ENCODE measurements around the gene TRPV4.

TRPV4 gene

DNA sequence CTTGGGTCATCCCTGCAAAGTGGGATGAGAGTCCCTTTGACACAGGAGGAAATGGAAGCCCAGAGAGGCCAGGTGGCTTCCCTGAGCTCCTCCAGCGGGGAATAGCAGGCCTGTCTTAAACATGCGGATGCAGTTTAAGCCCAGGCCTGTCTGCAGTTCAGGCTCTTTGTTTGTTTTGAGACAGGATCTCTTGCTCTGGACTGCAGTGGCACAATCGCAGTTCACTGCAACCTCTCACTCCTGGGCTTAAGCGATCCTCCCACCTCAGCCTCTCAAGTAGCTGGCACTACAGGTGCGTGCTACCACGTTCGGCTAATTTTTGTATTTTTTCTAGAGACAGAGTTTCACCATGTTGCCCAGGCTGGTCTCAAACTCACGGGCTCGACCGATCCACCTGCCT lies 3.5 kb downstream of the TRPV4 start:
- no peaks in the 10 kb centered on the region; the same call in 1 of the 2 replicates for H3K4me1 ChIP-seq (ENCODE audit: control insufficient read depth, insufficient read depth, low read length)
- H3K27me3 ChIP-seq (ENCODE audit: control insufficient read depth, insufficient read depth, low read length) = no peaks in the 10 kb centered on the region
- WGBS (ENCODE audit: insufficient coverage, insufficient read length) = no CpG with 5 or more reads among the region's 10 CpGs
- H3K4me3 ChIP-seq (ENCODE audit: low read length) = no peak overlapping the region
- no peak for DNase-seq (ENCODE audit: low read depth, low spot score)
- H3K36me3 ChIP-seq (ENCODE audit: control insufficient read depth, insufficient read depth, low read length) = no peaks in the 10 kb centered on the region
- no peaks in the 10 kb centered on the region for H3K9me3 ChIP-seq (ENCODE audit: control insufficient read depth, insufficient read depth, low read length)
- no peak overlapping the region for H3K27ac ChIP-seq (ENCODE audit: low read length)

DNA sequence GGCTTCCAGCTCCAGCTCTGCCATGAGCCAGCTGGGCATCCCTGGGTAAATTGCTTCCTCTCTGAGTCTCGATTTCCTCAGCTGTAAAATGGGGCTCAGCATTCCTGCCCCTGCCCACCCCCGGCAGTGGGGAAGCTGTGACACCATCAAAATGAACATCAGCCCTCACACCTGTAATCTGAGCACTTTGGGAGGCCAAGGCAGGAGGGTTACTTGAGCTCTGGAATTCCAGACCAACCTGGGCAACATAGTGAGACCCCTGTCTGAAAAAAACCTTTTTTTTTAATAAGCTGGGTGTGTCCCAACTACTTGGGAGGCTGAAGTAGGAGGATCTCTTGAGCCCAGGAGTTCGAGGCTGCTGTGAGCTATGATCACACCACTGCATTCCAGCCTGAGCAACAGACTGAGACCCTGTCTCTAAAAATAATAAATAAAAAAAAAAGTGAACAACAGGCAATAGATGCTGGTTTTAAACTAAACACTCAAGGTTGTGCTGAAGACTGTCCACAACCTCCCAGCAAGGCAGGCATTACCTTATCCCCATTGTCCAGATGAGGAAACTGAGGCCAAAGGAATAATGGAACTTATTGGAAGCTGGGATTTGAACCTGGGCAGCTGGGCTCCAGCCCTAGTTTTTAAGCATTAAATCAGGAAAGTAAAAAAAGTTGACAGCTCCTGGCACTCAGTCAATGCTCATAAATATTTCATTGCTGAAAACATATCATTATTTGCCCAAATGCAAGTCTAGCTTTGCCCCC lies 4.3 kb downstream of the TRPV4 start:
- Histone ChIP-seq H3K4me3 (ENCODE audit: low read length) (no peak overlapping the region), H3K27me3 (ENCODE audit: control insufficient read depth, insufficient read depth, low read length) (no peaks in the 10 kb centered on the region), H3K9me3 (ENCODE audit: control insufficient read depth, insufficient read depth, low read length) (no peaks in the 10 kb centered on the region), H3K27ac (ENCODE audit: low read length) (no peak overlapping the region), H3K4me1 (ENCODE audit: control insufficient read depth, insufficient read depth, low read length) (no peaks in the 10 kb centered on the region; the same call in 1 of the 2 replicates), H3K36me3 (ENCODE audit: control insufficient read depth, insufficient read depth, low read length) (no peaks in the 10 kb centered on the region)
- WGBS (ENCODE audit: insufficient coverage, insufficient read length) = no CpG with 5 or more reads among the region's 3 CpGs
- DNase-seq (ENCODE audit: low read depth, low spot score) = no peak

DNA sequence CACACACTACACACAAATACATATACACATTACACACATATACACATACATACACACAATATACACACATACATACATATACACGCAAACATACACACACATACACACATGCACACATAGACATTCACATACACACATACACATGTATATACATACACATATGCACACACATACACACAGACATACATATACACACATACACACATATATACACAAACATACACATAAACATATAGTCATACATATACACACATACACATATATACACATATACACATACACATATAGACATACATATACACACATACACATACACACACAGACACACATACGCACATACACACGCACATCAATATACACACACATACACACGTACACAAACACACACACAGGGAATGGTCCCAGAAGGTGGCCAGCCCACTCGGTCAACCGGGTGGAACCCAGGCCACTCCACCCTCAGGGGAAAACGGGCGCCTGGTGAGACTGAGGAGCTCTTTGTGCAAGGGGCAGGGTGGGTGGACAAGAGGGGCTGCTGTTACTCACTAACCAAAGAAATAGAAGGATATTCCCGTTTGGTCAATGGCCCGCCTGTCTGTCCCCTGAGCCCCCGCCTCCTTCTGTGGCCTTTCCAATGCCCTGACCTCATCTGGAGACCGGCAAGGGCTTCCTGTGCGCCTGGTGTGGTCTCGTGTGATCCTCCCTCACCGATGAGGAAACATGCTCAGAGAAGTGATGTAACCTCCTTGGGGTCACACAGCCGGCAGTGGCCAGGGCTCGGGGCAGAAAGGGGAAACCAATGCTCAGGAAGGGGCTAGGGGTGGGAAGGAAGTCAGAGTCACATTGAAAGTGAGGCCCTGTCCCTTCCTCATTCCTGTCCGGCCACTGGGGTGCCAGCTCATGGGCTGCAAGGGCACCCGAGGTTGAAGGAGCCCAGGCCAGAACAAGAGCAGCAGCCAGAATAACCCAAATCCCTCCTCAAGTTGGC lies 5.3 kb downstream of the TRPV4 start:
- no peak overlapping the region for H3K27ac ChIP-seq (ENCODE audit: low read length)
- no peaks in the 10 kb centered on the region for H3K27me3 ChIP-seq (ENCODE audit: control insufficient read depth, insufficient read depth, low read length)
- DNase-seq (ENCODE audit: low read depth, low spot score) = no peak
- WGBS (ENCODE audit: insufficient coverage, insufficient read length) = 100% methylated on average over 4 of the region's 19 CpGs
- no peaks in the 10 kb centered on the region for H3K36me3 ChIP-seq (ENCODE audit: control insufficient read depth, insufficient read depth, low read length)
- H3K4me3 ChIP-seq (ENCODE audit: low read length) = no peak overlapping the region
- no peaks in the 10 kb centered on the region for H3K9me3 ChIP-seq (ENCODE audit: control insufficient read depth, insufficient read depth, low read length)
- no peaks in the 10 kb centered on the region; the same call in 1 of the 2 replicates for H3K4me1 ChIP-seq (ENCODE audit: control insufficient read depth, insufficient read depth, low read length)

DNA sequence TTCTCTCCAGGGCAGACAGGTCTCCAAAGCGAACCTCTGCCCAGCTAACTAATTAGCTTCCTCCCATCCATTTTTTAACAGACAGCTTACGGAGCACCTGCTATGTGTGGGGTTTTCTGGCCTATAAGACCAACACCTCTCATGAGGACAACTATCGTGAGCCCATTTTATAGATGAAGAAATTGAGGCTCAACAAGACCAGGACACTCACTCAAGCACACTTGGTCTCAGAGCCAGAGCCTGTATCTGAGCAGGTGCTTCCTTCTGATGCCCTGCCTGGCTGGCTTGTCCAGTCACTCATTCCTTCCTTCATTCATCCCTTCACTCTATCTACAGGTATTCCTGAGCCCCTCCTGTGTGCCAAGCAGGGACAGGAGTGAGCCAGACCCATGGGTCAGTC lies 6.1 kb downstream of the TRPV4 start:
- no peaks in the 10 kb centered on the region for H3K9me3 ChIP-seq (ENCODE audit: control insufficient read depth, insufficient read depth, low read length)
- H3K4me3 ChIP-seq (ENCODE audit: low read length) = no peak overlapping the region
- no peak for DNase-seq (ENCODE audit: low read depth, low spot score)
- H3K36me3 ChIP-seq (ENCODE audit: control insufficient read depth, insufficient read depth, low read length) = no peaks in the 10 kb centered on the region
- WGBS (ENCODE audit: insufficient coverage, insufficient read length) = no CpG with 5 or more reads among the region's 3 CpGs
- no peaks in the 10 kb centered on the region for H3K27me3 ChIP-seq (ENCODE audit: control insufficient read depth, insufficient read depth, low read length)
- H3K4me1 ChIP-seq (ENCODE audit: control insufficient read depth, insufficient read depth, low read length) = peaks cover 2% of the 10 kb centered on the region; the same call in 1 of the 2 replicates
- H3K27ac ChIP-seq (ENCODE audit: low read length) = no peak overlapping the region

DNA sequence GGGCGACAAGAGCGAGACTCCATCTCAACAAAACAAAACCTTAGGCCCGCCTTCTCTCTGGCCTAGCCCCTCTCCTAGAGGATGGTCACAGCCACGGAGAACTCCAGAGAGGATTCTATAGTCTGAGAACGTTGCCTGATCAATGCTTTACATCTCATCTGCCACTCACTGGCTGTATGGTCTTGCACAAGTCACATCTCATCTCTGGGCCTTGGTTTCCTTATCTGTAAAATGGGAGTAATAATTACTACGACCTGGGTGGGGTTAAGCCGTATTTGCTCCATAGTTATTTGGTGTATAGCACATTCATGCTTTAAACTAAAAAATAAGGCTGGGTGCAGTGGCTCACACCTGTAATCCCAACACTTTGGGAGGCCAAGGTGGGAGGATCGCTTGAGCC lies 8.5 kb downstream of the TRPV4 start:
- WGBS (ENCODE audit: insufficient coverage, insufficient read length) = no CpG with 5 or more reads among the region's 8 CpGs
- Histone ChIP-seq H3K27ac (ENCODE audit: low read length) (no peak overlapping the region), H3K4me1 (ENCODE audit: control insufficient read depth, insufficient read depth, low read length) (peaks cover 2% of the 10 kb centered on the region; the same call in 1 of the 2 replicates), H3K36me3 (ENCODE audit: control insufficient read depth, insufficient read depth, low read length) (no peaks in the 10 kb centered on the region), H3K4me3 (ENCODE audit: low read length) (no peak overlapping the region), H3K9me3 (ENCODE audit: control insufficient read depth, insufficient read depth, low read length) (no peaks in the 10 kb centered on the region), H3K27me3 (ENCODE audit: control insufficient read depth, insufficient read depth, low read length) (no peaks in the 10 kb centered on the region)
- no peak for DNase-seq (ENCODE audit: low read depth, low spot score)

DNA sequence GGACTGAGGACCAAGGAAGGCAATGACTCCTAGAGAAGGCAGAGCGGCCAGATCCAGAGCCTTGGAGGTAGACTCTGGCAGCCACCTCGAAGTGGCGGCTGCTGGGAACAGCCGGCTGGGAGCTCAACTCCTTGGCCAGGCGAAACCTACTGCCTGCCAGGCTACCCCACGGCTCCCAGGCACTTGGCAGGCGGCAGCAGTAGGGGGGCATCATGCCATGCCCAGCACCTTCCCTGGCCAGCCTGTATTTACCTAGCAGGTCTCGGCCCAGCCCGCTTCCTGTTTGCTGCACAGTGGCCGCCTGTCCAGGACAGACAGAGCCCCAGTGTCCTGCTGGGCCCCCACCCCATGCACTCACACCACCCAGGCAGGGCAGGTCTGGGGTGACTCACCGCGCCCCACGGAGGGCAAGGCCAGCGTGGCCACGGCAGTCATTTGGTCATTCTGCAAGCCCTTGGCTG lies 10.2 kb downstream of the TRPV4 start:
- Histone ChIP-seq H3K27me3 (ENCODE audit: control insufficient read depth, insufficient read depth, low read length) (no peaks in the 10 kb centered on the region), H3K9me3 (ENCODE audit: control insufficient read depth, insufficient read depth, low read length) (no peaks in the 10 kb centered on the region), H3K27ac (ENCODE audit: low read length) (no peak overlapping the region), H3K36me3 (ENCODE audit: control insufficient read depth, insufficient read depth, low read length) (no peaks in the 10 kb centered on the region), H3K4me1 (ENCODE audit: control insufficient read depth, insufficient read depth, low read length) (peaks cover 2% of the 10 kb centered on the region), H3K4me3 (ENCODE audit: low read length) (no peak overlapping the region)
- DNase-seq (ENCODE audit: low read depth, low spot score) = no peak
- WGBS (ENCODE audit: insufficient coverage, insufficient read length) = no CpG with 5 or more reads among the region's 15 CpGs

DNA sequence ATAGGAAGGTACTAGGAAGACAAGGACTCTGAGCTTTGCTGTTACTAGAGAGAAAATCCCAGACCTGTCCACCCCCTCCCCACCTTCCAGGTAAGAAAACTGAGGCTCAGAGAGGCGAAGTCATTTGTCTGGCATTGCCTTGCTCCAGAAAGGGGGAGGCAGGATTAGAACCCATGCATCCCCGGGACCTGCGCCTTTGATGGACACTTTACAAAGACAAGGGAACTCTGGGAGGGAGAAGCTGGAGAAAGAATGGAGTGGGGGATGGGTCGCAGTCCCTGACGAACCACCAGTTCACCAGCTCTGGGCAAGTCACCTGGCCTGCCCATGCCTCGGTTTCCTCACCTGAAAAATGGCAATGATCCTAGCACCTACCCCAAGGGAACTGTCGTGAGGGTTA lies 10.8 kb downstream of the TRPV4 start:
- no peak overlapping the region for H3K27ac ChIP-seq (ENCODE audit: low read length)
- H3K27me3 ChIP-seq (ENCODE audit: control insufficient read depth, insufficient read depth, low read length) = no peaks in the 10 kb centered on the region
- no CpG with 5 or more reads among the region's 7 CpGs for WGBS (ENCODE audit: insufficient coverage, insufficient read length)
- H3K36me3 ChIP-seq (ENCODE audit: control insufficient read depth, insufficient read depth, low read length) = no peaks in the 10 kb centered on the region
- H3K4me3 ChIP-seq (ENCODE audit: low read length) = no peak overlapping the region
- peaks cover 2% of the 10 kb centered on the region for H3K4me1 ChIP-seq (ENCODE audit: control insufficient read depth, insufficient read depth, low read length)
- DNase-seq (ENCODE audit: low read depth, low spot score) = no peak
- H3K9me3 ChIP-seq (ENCODE audit: control insufficient read depth, insufficient read depth, low read length) = no peaks in the 10 kb centered on the region

DNA sequence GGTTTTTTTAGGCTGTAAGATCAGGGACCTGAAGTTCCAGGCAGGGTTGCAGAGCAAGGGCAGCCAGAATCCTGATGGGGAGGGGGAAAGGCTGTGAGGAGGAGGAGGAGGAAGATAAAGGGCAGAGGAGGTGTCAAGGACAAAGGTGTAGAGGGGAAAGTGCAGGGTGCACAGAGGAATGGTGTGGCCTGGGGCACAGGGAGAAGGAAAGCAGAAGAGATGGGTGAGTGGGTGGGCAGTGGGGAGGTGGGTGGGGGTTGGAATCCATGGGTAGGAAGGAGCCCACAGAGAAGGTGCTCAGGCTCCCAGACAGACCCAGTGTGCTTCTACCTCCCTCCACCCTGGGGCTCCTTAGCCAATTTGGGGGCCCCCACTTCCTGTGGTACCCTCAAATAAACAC lies 11.2 kb downstream of the TRPV4 start:
- Histone ChIP-seq H3K36me3 (ENCODE audit: control insufficient read depth, insufficient read depth, low read length) (no peaks in the 10 kb centered on the region), H3K27ac (ENCODE audit: low read length) (no peak overlapping the region), H3K4me1 (ENCODE audit: control insufficient read depth, insufficient read depth, low read length) (peaks cover 2% of the 10 kb centered on the region), H3K27me3 (ENCODE audit: control insufficient read depth, insufficient read depth, low read length) (no peaks in the 10 kb centered on the region), H3K4me3 (ENCODE audit: low read length) (no peak overlapping the region), H3K9me3 (ENCODE audit: control insufficient read depth, insufficient read depth, low read length) (no peaks in the 10 kb centered on the region)
- DNase-seq (ENCODE audit: low read depth, low spot score) = no peak

DNA sequence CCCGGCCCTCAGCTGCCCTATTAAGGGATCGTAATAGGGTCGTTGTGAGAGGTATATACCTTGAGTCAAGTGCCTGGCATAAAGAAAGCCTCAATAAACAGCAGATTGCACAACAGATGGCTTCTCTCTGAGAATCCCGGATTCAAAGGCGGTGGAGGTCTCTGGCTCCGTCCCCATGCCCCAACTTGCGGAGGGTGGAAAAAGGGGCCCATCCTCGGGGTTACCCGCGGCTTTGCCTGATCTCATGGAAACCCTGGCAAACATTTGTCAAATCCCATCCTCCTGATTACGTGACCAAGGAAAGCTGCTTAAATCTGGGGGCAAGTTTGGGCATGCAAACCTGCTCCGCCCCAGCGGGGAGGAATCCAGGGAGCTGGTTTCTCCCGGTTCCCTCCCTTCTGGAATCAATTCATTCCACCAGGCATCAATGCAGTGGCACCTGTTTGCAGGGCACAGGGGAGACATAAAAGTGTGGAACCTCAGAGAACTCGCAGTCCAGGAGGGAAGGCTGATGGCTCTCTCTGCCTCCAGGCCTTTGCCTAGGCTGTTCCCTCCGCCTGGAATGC lies 12.3 kb downstream of the TRPV4 start:
- WGBS (ENCODE audit: insufficient coverage, insufficient read length) = no CpG with 5 or more reads among the region's 16 CpGs
- DNase-seq (ENCODE audit: low read depth, low spot score) = no peak
- H3K4me1 ChIP-seq (ENCODE audit: control insufficient read depth, insufficient read depth, low read length) = peaks cover 2% of the 10 kb centered on the region

DNA sequence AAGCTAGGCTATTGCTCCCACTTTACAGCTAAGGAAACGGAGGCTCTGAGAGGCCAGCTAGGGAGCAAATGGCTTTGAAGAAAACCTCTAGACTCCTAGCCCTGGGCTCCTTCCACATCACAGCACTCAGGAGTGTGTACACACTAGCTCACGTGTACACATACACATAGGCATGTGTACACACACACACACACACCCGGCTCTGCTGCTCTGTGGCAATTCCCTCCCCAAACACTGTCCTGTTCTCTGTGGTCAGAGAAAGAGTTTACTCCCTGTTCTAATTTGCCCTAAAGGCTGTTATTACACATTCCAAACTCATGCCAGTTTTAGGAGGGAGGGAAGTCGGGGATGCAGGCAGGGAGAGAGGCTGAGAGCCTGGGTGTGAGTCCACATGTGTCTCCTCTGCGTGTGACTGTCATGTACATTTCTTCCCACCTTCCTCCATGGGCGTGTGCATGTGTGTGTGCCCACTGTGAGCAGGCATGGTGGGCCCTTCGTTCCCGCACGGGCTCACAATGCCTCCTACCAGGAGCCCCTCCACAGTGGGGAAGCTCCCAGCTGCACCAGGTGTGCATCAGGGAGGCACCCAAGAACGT lies 14.2 kb downstream of the TRPV4 start:
- Histone ChIP-seq H3K27ac (ENCODE audit: low read length) (no peak overlapping the region), H3K27me3 (ENCODE audit: control insufficient read depth, insufficient read depth, low read length) (no peaks in the 10 kb centered on the region), H3K9me3 (ENCODE audit: control insufficient read depth, insufficient read depth, low read length) (no peaks in the 10 kb centered on the region), H3K36me3 (ENCODE audit: control insufficient read depth, insufficient read depth, low read length) (no peaks in the 10 kb centered on the region), H3K4me1 (ENCODE audit: control insufficient read depth, insufficient read depth, low read length) (peaks cover 2% of the 10 kb centered on the region), H3K4me3 (ENCODE audit: low read length) (no peak overlapping the region)
- WGBS (ENCODE audit: insufficient coverage, insufficient read length) = no CpG with 5 or more reads among the region's 10 CpGs
- DNase-seq (ENCODE audit: low read depth, low spot score) = no peak

More for the DNA sequence above, 12.3 kb downstream of the TRPV4 start:
- no peak overlapping the region for H3K27ac ChIP-seq (ENCODE audit: low read length)
- no peak overlapping the region for H3K4me3 ChIP-seq (ENCODE audit: low read length)
- no peaks in the 10 kb centered on the region for H3K27me3 ChIP-seq (ENCODE audit: control insufficient read depth, insufficient read depth, low read length)
- no peaks in the 10 kb centered on the region for H3K36me3 ChIP-seq (ENCODE audit: control insufficient read depth, insufficient read depth, low read length)
- H3K9me3 ChIP-seq (ENCODE audit: control insufficient read depth, insufficient read depth, low read length) = no peaks in the 10 kb centered on the region
